Suppressor macrophage treated with lipopolysaccharide for 1 hour (primary cell): ENCODE data around the gene CDIP1.

ENCODE experiments used
- DNase-seq, 3 donors: peaks; one replicate each; pipeline ENCODE4 v3.0.0-alpha.2; 2020 to 2022

CDIP1 gene

DNA sequence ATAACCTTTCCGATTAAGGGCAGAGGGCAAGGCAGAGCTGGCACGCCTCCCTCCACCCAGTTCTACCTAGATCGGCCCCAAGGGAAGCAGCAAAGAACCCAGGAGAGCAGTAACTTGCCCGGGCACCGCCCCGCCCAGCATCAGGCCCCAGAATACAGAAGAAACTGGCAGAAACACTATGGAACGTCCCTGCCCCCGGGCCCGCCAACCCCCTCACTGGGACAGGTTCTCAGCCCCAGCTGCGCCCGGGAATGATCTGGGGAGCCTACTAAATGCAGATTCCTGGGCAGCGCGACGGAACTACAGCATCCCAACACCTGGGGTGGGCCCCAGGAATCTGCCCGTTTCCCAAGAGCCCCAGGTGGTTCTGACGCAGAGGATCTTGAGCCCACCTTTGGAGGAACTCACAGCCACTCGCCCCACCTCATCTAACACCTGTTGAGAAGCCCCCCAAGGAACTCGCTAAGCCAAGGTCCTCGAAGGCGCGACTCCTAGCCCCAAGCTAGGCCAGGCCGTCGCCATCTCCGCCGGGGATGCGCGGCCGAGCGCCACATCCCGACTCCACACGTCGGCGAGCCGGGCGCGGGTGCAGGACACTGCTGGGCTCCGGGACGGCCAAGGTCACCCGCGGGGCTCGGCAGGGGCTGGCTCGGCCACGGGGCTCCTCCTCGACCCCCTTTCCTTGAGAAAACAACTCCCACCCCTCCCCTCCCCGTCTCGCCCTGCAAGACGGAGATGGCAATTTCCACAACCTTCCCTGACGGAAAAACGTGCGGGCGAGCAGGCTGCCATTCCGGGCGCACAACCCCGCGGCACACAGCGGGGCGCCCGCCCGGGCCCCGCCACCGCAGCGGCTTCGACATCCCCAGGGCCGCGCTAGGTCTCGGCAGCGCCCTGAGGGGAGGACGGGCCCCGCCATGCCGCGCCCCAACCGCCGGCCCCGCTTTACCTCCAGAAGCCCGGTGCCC is 913 bp downstream of the CDIP1 start:
- peak in 2 of 3 donors; percentile 27 to 60 for DNase-seq

DNA sequence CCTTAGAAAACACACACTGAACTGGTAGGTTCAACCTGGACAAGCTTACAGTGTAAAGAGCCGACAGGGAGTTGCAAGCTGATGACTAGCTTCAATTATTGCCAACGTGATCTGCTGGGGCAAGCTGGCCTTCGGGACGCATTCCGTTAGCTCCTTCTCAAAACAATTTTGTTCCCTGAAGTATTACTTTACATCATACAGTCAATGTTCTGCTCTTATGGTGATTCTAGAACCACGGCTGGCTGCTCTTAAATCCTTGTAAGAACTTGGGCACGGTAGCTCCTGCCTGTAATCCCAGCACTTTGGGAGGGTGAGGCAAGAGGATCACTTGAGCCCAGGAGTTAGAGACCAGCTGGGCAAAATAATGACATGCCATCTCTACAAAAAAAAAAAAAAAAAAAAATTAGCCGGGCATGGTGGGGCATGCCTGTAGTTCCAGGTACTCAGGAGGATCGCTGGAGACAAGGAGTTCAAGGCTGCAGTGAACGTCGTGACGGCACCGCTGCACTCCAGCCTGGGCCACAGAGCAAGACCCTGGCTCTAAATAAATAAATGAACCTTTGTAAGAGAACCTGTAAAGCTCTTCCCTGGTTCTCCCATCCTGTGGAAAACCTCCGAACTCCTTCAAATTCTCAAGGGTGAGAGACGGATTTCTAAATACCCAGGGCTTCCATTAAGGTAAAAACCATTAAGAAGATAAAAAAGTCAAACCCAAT is 2.0 kb downstream of the CDIP1 start:
- DNase-seq, result no peak

DNA sequence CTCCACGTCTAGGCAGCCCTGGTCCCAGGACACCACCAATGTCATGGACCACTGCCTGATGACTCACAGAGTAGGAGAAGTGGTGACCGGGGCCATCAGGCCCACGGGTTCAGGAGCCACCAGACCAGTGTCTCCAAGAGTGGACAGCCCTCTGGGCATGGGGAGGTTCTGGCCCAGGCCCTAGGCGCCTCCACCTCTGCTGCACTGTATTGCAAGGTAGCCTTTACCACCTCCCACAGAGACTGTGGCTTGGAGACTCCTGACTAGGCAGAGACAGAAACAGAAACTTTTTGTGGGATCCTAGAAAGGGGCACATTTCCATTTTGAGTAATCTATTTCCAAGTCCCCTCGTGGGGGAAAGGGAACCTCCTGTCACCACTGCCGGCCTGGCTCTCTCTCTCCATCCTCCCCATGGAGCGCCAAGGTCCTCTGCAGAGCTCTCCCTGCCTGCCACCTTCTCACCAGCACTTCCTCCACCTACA is 2.9 kb downstream of the CDIP1 start:
- DNase-seq, result peak in 2 of 3 donors; percentile 17 to 22

DNA sequence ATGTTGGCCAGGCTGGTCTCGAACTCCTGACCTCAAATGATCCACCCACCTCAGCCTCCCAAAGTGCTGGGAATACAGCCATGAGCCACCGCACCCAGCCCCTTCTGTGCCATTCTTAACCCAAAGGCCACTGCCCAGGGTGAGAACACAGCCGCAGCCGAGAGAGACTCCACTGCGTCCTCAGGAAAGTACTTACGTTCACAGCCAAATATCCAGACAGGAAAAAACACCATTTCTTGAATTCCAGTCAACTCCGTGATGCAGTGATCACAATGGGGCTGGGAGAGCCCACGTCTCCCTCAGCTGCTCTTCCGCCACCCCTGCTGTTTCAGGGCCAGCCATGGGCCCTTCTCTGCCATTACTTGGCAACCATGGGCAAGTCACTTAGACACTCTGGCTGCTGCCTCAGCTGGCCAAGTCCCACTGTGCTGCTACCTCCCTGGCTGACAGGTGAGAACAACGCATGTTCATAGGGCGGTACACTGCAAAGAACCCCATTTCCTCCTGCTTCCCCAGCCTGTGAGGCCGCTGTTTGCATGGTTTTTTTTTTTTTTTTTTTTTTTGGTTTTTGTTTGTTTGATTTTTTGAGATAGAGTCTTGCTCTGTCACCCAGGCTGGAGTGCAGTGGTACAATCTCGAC is 4.3 kb downstream of the CDIP1 start:
- DNase-seq, result no peak

DNA sequence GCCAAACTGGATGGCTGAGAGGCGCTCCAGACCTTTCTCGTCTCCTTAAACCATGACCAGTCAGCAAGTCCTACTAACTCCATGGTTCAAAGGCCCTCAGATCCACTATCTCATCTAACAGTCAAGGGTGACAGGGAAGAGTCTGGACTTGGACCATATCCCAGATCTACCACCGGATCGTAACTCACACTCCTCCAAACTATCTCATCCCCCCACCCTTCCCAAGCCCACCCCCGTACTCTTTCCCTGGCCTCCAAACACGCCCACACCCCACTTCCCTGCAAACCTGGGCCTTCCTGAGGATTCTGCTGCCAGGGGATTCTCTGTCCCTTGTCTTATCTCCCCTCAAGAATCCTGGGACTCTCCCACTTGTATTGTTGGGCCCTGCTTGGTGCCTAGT is 5.1 kb downstream of the CDIP1 start:
- no peak for DNase-seq

DNA sequence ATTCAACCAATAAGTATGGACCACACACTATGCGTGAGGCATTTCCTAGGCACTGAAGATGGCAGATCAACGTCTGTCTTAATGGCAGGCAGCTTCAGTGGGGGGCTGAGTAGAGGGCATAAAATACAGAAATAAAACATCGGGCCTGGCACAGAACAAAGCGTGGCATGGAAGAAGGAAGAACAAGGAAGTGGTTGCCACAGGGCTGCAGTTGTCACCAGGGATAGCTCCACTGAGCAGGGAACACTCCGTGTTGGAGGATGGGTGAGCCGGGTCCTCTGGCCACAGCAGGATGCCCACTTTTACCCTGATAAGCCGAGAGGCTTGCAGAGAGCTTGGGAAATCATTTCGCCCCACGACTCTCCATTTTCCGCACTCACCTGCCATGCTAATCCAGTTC is 6.3 kb downstream of the CDIP1 start:
- no peak for DNase-seq

DNA sequence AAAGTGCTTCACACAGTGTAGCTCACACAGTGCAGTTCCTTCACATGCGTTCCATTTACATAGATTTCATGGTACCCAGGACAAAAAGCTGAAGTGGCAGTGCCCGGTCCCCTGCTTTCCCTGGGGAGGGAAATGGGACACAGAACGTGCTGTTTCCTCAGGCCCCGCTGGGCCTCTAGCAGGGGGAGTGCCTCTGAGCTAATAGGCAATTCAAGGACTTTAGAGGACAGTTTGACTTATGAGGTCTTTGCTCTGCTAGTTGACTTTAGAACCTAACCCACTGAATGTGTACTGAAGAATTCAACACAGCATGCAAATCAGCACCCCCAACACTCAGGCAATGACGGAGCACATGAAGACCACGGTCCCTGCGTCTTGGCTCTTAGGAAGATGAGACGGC is 6.8 kb downstream of the CDIP1 start:
- DNase-seq, result no peak

DNA sequence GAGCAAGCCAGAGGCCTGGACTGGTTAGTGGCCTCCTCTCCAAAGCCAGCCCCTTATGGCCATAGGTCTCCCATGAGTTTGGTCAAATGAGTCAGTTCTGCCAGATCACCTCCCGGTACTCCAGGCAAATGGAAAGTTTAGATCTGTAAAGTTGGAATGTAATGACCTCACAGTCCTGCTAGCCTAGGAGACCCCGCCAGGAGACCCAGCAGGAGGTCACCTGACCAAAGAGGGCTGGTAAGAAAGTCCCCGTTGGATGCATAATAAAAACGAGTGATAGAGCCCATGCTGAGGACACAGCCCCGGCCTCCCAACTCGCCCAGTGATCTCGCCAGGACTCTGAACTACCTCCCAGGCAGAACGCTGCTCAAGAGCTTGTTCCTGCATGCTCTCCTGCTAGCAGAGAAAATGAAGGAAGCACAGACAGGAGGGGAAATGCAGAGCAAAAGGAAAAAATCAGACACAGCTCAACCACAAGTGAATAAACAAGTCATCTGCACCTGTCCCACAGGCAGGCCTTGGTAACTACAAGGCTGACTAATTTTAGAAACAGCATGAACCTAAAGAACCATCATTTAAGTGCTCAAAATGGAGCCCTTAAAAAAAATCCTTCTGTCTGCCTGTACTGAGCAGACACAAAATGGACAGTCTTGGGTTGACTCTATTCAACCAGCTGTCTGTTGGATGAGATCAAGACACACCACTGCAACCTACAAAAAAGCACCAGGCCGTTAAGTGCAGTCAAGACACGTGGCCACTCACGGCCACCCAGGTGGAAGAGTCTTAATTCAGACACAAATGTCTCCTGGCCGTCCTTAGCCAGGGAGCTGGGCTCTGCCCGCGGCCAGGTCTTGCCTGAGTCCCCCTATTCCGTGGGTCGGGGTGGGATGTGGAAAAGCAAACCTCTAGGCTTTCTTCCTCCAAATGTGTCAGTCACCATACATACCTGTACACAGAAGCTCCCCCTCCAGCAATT is 9.2 kb downstream of the CDIP1 start:
- DNase-seq, result no peak

DNA sequence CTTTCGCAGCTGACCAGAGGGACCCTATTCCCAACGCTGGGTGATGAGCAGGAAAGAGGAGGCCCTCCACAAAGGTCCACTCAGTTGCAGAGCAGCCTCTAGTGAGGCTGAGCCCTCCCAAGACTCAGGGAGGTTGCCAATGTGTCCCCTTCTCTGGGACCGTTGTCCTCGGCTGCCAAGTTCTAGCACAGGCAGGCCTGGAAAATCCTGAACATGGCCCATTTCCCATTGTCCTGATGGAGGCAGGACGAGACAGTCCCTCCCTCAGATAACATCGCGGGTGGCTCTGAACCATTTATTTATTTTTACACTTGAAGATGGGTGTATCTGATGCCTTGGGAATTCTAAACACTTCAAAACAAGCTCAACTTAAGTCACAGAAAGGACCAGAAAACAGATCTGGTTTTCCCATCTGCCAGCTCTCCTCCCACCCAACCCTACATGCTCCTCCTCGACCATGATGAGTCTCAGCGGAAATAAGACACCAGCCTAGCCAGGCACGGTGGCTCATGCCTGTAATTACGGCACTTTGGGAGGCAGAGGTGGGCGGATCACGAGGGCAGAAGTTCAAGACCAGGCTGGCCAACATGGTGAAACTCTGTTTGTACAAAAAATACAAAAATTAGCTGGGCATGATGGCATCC is 12.8 kb downstream of the CDIP1 start:
- DNase-seq, result no peak

DNA sequence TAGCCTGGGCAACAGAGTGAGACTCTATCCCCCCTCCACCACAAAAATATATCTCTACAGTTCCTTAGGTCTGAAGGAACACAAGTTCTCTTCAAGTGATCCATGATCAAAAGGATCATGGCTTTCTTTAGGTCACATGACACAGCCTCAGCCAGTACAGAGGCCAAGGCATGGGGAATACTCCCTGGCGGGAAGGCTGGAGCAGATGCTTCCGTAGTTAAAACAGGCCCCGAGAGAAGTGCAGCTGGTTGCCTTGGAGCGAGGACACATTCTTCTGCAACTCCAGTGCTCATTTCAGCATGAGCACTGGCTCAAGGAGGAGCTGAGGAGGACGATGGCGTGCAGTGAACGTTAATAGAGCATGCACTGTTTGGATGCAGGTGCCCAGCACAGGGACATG is 13.5 kb downstream of the CDIP1 start:
- DNase-seq, result no peak

DNA sequence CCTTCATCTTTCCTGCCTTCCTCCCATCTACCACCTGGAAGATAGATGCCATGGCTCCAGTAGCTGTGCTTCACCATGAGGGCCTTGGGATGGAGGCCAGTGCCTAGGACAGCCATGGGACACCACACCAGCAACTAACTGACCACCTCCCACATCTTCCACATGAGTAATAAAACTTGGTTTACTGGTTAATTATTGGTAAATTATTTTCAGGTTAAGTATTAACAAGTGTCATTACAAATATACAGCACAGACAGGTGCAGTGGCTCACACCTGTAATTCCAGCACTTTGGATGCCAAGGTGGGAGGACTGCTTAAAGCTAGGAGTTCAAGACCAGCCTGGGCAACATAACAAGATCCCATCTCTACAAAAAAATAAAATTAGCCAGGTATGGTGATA is 14.0 kb downstream of the CDIP1 start:
- no peak for DNase-seq

DNA sequence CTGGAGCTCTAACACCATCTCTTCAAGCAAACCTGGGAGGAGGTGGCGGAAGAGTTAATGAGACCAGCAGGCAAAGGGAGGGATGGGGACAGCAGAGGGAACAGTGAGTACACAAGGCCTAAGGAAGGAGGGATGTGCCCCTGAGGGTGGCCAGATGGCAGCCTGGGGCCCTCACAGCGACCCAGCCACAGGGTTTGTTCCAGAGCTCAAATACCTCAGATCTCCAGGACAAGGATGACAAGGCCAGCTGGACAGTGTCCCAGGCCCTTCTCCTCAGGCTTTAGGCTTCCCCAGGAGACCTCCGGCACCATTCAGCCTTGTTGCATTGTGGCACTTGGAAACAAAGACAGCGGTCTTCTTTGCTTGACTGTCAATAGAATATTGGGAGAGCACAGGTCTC is 14.9 kb downstream of the CDIP1 start:
- no peak for DNase-seq

DNA sequence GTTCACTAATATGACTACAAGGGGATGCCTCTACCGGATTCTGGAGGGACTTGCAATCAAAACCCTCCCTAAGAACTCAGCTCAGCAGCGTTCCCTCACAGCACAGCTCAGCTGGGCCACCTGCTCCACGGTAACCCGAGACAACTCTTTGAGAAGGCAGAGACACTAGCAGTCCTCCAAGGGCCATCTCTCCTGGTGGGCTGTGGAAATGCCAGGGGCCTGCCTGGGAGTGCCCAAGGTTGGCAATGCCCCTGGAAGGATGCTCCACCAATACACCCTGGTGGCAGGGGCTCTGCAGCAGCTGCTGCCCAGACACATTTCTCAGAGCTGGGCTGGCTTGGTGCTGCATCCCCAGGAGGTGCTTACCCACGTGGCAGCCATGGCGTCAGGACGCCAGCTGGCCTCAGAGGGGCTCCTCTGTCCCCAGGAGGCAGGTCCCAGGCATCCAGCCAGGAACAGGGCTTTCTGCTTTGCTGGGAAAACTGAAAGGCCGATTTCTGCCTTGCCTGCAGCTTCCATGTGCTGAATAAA is 16.5 kb downstream of the CDIP1 start:
- DNase-seq, result no peak

DNA sequence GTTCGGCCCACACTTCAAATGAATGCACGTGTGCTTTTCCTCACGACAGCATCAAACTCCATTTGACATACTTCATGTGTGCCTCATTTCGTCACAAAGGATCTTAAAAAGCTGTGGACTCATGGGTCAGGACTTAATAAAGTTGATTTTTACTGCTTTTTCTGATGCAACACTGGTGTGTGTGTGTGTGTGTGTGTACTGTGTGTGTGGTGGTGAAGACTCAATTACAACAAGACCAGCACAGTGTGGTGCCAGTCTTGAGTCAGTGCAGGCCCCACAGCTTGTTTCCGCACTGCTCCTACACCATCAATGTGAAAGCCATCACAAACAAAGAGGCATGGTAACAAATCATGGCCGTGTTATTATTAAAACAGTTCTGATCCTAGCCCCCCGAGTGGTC is 17.7 kb downstream of the CDIP1 start:
- DNase-seq, result no peak

DNA sequence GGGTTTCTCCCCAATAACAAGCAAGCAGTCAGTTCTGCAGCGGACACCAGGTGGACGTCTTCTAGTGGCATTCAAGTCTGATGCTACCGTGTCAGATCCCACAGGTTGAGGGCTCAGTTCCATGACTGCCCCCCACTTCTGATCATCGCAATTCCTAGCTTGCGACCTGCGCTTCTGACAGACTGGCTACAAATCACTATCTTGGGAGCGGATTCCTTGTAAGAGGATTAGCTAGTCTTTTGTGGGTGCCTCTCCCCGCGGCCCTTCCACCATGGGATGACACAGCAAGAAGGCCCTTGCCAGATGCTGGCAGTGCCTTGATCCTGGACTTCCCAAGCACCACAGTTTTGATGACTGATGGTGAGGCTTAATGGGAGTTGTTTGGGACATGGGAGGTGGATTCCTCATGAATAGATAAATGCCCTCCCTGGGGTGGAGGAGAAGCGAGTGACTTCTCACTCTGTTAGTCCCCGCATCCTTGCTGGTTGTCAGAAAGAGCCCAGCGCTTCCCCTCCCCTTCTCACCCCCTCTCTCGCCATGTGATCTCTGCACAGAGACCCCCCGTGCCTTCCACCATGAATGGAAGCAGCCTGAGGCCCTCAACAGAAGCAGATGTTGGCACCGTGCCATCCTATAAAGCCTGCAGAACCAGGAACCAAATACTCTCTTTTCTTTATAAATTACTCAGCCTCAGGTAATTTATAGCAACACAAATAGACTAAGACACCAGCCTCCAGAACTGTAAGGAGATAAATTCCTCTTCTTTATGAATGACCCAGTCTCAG is 19.1 kb downstream of the CDIP1 start:
- no peak for DNase-seq

DNA sequence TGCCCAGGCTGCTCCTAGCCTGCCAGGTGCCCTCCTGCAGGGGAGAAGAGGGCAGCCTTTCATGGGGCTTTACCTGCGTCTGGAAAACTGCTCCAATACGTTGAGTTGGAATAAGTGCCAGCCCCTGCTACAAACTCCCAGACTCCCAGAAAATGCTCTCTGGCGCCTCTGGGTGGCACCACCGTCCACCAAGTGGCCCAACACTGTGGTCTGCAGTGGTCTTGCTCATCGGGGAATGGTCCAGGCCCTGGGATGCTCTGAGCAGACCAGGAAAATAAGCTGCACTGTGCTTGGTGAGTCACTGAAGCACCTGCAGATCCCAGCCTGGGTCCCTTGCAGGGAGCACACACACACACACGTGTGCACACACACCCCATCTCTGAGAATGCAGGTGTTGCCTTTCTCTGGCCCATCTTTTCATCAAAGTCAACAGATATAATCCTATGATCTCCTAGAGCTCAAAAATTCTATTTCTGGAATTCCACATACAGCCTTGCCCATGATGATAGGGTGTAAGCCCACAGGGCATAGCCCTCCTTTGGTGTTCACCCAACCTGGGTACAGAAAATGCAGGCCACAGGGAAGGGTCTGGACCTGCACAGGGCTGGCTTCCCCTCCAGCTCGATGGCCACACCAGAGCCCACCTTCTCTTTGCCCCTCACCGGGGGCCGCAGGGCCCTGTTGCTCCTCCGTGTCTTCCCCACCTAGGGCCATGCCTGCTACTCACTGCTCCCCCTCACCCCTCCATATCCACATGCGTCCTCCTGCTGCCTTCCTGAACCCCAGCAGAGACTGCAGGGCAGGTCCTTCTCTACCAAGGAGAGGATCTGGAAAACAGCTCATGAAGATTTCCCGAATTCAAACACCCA is 20.5 kb downstream of the CDIP1 start:
- peak in 2 of 3 donors; percentile 40 to 45 for DNase-seq

DNA sequence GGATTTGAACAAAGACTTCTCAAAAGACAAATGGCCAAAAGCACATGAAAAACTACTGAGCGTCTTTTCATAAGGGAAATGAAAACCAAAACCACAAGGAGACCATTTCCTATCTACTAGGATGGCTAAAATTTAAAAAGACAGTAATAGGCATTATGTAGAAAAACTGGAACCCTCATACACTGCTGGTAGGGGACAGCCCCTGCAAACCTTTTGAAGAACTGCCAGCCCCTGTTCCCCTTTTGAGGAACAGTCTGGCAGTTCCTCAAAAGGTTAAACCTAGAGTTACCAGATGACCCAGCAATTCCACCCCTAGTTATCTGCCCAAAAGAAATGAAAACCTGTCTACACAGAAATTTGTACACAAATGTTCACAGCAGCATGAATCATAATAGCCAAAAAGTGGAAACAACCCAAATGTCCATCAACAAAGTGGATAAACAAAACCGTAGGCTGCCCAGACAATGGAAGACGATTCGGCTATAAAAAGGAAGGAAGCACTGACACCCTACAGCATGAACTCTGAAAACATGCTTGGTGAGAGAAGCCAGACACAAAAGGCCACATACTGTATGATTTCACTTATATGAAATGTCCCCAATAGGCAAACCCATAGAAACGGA is 22.9 kb downstream of the CDIP1 start:
- DNase-seq, result peak; percentile 85 to 93 (median 89)

DNA sequence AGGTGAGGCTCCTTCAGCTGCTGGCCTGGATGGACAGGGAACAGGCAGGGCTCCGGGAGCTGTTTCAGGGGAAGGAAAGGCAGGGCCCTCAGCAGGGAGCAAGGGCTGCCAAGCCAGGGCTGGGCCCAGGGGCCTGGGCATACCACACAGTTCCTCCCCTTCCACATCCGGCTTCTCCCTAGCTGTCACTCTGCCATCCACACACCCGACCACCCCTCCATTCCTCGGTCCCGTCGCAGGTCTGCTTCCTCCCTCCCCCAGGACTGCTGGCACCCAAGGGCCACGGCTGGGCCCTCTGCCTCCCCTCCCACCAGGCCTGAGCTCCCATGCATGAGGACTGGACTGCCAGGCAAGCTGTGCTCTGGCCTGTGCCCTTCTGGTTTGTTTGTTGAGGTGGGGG is 24.0 kb downstream of the CDIP1 start:
- DNase-seq, result no peak

DNA sequence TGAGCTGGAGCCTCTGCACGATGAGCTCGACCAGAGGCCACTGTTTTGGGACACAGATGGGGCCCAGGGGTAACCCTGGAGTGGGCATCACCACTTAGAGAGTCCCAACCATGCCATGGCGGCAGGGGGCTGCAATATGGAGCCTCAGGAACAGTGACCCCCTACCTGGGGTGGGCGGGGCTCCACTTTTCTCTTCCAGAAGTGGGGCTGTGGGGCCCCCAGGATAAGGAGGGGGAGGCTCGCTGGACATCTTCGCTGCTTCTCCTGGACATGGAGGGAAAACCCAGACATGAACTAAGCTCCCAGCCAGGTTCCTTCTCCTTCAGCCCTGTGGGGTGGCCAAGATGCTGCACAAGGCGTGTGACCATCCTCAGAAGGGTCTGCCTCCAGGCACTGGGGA is 24.7 kb downstream of the CDIP1 start:
- DNase-seq, result no peak
